Ramos (cell line): ENCODE results near the gene PLAC8.
"Not testable (repeated sequence)": the region's sequence is repeated elsewhere in the genome, so short reads cannot be mapped to it uniquely, and the experiment has no call there.

Experiments
- in situ Hi-C: fragments of 300-500 bp; cut with MboI; formaldehyde crosslinking; loops from one replicate; pipeline ENCODE4 v1.14.3; 2022; ENCODE audit warnings: low sequenced_read_pairs; ENCODE audit not compliant: unreplicated experiment

PLAC8 gene

DNA sequence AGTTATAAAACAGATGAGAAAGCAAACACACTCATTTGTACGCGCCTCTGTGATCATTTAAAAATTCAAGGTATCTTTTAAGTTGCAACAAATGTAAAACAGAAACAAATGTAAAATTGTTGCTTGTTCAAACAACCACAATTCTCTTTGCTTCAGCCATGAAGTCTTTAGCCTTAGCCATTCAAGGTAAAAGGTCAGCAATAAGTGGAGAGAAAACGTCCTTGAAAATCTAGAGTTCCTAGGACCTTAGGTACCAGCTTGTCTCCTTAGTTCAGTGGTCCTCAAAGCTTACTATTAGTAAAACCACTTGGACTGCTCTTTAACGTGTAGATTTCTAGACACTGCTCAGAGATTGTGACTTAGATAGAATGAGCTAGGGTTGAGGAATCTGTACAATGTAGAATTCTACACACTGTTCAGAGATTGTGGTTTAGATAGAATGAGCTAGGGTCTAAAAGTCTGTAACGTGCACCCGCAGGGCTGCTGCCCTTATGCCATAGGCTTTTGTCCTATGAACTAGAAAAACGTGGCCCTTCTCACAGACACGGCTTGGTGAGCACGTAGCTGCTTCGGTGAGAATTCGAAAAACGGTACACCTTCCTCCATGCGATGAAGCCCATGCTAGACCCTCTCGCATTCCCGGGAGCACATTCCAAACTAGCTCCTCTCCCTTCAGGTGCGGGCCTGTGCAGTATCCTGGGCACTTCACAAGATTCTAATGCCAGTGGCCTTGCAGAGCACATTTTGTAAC, 1.7 kb downstream of the PLAC8 start:
- in situ Hi-C loops: no loop called here

DNA sequence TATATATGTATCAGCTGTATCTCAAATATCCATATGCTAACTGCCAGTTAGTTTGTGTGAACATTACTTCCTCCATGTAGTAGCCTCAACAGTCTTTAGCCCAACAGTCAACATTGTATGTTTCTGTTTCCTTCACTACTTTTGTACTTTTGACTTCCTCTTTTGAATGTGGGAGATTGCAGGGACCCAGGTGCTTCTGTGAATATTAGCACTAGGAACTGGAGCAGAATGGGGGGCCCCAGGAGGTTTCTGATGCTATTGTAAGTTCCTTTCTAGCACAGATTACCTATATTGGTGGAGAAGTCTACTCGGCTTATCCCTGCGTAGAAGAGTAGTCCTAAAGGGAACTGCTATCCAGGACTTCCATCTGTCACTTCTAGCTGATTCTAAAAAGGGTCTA, 2.3 kb downstream of the PLAC8 start:
- in situ Hi-C loops: no loop called here

DNA sequence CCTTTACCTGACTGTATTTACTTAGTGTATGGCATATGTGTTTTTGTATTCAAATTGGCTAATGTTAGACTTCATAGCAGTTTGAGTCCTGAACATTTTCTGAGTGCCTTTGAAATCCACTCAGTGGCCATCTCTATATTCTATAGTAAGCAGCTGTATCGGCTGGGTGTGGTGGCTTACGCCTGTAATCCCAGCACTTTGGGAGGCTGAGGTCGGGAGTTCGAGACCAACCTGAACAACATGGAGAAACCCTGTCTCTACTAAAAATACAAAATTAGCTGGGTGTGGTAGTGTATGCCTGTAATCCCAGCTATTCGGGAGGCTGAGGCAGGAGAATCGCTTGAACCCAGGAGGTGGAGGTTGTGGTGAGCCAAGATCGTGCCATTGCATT, 2.8 kb downstream of the PLAC8 start:
- in situ Hi-C loops: not testable (repeated sequence)

DNA sequence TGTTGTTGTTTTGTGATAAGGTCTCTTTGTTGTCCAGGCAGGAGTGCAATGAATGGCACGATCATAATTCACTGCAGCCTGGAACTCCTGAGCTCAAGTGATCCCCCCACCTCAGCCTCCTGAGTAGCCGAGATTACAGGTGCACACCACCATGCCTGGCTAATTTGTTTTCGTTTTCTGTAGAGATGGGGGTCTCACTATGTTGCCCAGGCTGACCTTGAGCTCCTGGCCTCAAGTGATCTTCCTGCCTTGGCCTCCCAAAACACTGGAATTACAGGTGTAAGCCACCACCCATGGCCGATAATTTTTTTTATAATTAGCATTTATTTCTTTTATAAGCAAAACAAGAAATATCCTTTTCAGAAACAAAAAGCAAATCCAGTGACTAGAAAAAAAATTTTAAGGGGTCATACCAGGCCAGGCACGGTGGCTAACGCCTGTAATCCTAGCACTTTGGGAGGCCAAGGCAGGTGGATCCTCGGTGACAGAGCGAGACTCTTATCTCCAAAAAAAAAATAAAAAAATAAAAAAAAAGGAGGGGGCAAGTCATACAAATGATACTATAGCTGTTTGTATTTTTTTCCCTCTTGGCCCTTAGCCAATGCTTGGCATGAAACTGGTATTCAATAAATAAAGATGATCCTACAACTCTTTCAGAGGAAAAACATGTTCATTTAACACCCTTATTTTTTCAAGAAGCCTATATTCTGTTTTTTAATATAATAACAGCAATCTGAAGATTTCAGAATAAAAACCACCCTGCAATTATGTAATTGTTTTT, 3.4 kb downstream of the PLAC8 start:
- in situ Hi-C loops: no loop called here

DNA sequence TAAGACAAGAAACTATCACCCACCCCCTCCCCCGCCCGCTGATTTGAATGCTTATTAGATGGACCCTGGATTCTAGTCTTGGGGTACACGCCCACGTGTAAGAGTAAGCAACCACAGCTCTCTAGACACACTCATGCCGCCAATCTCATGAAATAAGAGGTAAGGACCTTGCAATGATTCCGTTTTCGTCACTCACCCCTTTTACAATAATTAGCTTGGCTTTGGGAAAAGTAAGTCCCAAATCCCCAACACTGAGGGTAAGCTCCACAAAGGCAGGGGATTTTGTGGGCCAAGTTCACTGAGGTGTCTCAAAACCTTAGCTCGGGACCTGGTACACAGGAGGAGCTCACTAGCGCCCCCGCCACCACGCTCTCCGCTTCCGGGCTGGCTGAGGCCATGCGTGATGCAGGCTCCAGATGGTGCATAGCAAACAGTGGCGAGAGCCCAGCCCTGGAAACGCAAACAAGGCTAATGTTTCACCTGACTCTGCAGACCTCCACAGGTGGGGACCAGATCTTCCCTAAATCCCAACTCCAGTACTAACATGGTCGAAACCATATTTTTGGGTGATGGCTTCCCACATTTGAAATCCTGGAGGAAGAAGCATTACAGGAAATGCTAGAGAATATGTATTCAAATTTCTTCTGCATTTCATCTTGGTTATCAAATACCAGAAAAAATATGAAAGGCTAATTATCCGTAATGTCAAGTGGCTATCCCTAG, 4.1 kb downstream of the PLAC8 start:
- in situ Hi-C loops: no loop called here

DNA sequence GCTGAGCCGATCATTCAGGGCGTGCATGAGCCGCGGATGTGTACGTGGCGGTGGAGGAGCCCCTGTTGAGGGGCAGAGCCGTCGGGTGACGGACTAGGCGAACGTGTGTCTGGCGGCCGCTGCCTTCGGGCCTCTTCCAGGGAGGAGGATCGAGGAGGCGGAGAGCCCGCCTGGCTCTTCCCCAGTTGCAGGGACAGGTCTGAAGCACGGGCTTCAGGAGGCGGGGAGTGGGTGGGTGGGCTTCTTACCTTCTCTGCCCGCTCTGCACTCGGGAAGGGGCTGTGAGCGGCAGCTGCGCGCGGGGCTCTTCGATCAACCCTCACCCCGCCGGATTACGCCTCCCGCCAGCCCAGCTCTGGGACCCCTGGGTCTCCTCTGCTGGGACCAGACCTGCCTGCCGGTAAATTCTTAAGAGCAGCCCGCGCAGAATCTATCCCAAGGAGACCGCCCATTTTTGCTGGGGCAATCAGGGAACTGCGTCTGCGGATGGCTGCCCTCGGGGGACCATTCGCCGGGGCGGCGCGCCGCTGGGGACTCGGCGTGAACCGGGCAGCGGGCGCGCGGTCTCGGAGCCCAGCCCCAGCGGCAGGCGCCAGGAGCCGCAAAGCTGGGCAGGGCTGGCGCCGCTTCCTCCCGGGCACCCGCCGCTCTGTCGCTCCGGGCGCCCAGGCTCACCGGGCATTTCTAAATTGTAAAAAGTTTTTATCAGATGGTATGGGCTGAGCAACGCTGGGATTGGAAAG, 4.9 kb downstream of the PLAC8 start:
- in situ Hi-C loops: no loop called here

DNA sequence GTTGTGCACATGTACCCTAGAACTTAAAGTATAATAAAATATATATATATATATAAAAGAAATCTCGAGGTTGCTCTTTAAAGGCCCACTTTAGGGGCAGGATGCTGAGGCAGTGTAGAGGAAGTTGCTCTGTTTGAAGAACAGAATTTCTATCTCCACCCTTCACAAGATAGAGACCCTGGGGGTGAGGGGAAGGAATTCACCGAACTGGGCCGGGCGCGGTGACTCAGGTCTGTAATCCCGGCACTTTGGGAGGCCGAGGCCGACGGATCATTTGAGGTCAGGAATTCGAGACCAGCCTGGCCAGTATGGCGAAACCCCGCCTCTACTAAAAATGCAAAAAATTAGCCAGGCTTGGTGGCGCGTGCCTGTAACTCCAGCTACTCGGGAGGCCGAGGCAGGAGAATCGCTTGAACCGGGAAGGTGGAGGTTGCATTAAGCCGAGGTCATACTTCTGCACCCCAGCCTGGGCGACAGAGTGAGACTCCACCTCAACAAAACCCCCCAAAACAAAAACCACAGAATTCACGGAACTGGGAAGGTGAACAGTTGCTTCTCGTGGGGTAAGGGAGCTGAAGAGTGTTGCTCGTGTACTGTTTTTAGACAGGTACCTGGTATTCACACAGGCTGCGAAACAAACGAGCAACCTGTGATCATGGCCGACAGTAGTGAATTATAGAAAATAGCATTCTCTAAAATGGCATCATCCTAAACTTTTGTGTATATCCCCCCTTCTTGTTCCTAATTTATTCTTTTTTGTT, 6.2 kb downstream of the PLAC8 start:
- in situ Hi-C loops: no loop called here

DNA sequence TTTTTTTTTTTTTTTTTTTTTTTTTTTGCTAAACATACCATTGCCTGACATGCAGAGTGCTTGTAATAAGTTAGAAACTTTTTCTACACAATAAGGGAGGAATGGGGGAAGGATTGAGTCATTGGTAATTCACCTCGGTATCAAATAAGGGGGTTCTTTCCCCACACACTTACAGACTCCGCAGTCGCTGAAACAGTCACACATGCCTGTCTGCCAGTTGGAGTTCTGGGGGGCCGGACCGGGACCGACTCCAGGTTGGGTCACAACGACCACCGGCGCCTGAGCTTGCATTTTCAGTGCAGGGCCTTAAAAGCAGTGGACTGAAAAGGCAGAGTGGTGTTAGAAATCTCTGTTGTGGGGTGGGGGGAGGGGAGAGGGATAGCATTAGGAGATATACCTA, 6.9 kb downstream of the PLAC8 start:
- in situ Hi-C loops: no loop called here

DNA sequence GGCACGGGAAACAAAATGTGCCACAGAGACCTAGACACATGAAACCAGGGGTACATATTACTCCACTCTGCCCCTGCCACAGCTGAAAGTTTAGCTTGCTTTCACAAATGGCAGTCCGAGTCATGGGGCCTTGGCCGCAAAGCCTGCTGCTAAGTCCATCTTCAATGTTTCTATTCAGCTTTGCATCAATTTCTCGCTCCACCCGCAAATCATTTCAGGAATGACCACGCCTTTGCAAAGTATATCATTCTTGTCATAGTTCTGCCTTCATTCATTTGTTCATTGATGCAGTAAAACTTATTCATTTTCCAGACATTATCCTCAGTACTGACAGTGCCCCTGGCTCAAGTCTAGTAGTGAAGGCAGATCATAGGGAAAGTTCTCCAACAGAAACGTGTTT, 9.5 kb downstream of the PLAC8 start:
- in situ Hi-C loops: no loop called here

DNA sequence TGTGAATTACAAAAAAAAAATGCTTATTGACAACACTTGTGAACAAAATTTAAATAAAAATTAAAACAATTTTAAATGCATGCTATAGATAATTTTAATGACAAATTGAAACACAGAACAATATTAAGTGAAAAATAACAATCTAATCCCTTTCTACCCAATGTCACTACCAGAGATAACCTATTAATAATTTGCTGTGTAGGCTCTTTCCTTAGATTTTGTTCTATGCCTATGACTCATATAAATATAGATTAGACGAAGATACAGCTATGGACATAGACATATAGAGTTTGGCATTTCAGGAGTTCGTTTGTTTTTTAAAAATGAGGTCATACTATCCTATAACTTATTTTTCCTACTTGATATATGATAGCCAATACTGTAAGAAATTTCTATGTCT, 18.1 kb downstream of the PLAC8 start:
- in situ Hi-C loops: no loop called here

DNA sequence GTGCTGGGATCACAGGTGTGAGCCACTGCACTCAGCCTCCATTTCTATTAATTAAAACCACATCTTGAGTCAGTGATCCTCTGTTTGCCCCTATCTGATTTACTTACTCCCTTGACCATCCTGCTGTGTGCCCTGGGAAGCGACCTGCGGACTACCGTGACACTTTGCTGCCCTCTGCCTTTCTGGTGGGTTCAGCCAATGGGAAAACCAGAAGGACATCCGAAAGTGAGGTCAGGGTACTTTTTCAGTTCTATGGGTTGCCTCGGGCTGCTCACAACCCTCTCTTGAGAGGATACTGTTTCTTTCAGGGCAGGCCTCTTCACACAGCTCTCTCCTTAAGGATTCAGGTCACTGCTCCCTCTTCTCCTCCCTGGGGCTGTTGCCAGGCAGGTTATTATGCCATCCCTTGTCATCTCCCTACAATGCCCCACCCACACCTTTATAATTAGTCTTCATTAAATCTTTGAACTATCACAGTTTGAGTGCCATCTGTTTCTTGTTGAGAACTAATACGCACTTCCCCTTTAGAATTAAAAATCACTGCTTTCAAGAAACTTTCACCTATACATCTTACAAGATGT, 21.4 kb downstream of the PLAC8 start:
- in situ Hi-C loops: no loop called here

DNA sequence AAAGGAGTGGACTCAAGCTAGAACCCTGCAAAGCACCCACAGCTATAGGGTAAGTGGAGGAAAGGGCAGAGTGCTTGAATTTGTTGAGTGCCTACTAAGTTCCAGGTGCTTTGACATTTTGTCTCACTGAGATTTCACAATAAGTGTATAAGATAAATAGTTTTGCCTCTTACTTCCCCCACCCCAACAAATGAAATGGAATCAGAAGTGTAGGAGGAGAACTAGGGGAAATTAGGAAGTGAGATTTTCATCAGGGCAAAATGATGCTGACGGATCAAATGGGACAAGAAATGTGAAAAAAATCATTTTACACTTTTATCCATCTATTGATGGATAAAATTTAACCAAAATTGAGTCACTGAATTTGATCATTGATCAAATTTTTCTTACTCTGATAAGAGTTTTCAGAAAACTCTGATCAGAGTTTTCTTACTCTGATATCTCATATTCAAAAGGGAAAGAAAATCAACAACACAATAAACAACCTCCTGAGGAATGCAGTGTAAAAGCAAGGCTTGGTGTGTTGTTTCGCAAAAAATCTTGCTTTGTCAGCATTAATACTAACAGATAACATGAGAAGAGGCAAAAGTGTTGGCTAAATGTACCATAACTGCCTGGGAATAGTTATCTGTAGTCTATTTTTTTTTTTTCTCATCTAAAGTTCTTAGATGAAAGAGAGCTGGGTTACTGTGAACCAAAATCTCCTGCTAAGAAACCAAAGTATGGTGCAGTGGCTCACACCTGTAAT, 24.9 kb downstream of the PLAC8 start:
- in situ Hi-C loops: no loop called here

DNA sequence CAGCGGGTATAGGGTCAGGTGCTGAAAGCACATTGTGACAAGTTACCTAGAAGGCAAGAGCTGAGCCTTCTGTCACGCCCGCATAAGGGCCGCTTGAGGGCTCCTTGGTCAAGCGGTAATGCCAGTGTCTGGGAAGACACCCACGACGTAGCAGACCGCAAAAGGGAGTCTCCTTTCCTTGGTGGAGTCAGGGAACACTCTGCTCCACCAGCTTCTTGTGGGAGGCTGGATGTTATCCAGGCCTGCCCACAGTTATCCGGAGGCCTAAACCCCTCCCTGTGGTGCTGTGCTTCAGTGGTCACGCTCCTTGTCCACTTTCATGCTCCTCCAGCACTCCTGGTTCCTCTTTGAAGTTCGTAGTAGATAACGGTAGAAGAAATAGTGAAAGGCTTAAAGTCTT, 29.6 kb downstream of the PLAC8 start:
- in situ Hi-C loops: not testable (repeated sequence)

DNA sequence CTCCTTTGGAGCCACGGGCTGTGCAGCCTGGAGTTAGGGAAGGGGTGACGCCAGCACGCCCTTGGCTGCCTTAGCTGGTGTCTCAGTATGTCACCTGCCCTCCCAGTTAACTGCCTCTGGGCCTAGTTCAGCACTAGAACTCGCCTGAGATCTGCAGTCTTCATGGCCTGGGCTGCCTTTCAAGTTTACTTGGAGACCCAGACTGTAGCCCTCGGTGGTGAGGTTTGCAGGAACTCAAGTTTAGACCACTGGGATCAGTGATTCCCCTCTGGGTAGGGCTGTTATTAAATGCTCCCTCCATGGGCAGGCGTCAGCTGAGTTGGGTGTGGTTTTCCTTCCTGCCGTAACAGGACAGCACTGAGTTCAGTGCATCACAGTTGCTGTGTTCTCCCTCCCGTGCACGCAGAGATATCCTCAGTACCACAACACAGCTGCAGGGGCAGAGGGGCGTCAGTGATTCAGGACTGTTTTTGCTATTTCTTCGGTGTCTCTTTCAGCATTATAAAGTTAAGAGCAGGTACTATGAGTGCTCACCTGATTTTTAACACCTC, 30.5 kb downstream of the PLAC8 start:
- in situ Hi-C loops: no loop called here

DNA sequence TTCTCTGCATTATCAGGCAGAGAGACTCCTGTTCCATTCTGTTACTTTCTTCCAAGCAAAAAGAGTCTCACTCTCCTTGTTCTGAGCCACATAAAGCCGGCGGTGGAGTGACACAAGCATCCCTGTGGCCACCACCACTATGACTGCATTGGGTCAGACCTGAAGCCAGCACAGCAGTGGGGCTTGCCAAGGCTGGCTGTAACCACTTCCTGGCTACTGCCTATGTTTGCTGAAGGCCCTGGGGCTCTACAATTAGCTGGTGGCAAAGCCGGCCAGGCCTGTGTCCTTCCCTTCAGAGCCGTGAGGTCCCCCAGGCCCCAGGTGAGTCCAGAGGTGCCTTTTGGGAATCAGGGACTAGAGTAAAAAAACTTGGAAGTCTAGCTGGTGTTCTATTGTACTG, 31.8 kb downstream of the PLAC8 start:
- in situ Hi-C loops: no loop called here

DNA sequence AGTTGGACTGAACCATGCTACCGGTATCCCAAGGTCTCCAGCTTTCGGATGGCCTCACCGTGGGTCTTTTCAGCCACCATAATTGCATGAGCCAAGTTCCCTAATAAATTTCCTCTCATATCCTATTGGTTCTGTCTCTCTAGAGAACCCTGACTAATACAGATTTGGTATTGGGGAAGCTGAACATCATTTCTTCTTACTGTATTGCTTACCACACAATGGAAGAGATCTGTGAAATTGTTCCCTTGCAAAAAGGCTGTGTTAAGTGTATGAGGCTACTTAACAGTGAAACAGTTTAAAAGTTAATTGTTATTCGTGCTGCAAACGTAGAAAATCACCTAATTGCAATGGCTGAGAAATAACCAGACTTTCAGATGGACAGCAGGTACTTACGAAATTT, 34.0 kb downstream of the PLAC8 start:
- in situ Hi-C loops: no loop called here

DNA sequence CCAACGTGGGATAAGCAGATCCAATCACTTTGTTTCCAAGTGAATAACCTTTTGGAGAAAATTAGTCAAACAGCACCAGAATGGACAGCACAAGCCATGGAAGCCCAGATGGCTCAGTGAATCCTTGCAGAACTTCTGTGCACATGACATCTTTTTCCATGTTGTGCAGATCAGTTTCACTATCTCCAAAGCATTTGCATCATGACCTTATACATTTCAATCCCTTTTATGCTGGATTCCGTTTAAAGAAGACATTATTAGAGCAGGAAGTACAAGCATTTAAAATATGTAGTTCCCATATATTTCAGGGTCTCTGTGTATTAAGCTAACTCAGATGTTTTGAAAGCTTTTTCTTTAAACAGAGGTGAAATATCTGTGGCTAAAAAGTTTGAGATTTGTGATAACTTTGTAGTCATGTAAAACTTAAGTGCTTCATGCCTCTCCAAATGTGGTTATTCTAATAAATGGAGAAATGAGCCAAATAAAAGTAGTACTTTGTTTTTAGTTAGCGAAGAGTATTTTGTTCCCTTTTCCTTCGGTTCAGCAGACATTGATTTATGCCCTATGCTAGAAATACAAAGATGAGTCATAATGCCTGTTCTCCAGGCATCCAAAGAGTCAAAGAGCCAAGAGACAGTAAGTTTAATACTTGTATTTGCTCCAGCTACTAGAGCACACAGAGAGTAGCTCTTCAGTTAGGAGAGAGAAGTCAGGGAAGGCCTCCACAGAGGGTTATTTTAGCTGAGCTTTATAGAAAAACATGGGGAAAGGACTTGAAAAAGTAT, 39.0 kb downstream of the PLAC8 start:
- in situ Hi-C loops: no loop called here

DNA sequence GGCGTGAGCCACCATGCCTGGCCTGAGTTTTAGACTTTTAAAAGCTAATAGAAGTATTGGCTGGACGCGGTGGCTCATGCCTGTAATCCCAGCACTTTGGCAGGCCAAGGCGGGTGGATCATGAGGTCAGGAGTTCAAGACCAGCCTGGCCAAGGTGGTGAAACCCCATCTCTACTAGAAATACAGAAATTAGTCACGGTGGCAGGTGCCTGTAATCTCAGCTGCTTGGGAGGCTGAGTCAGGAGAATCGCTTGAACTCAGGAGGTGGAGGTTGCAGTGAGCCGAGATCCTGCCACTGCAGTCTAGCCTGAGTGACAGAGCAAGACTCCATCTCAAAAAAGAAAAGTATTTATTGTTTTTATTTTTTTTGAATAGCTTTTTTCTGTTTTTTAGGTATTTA, 39.7 kb downstream of the PLAC8 start:
- in situ Hi-C loops: loop anchor here (25.0 kb wide), 1 partner anchor 563 kb away; no protein-coding TSS in a partner anchor
